Posterior cingulate gyrus (tissue), 11 donors: ENCODE data around the gene TPCN2.

Experiments
- DNase-seq, 10 donors: peaks; one replicate each; pipeline versions ENCODE4 v3.0.0 to v3.0.0-alpha.2; 2020 to 2021; ENCODE audit warnings: mixed read lengths in 3 of 10
- intact Hi-C: fragments of 100-400 bp; cut with DNase I; formaldehyde crosslinking; loops from one replicate; pipeline ENCODE4 v1.15.1; 2023

TPCN2 gene

GRCh38 chr11:69167130-69167915, 118.6 kb downstream of the TPCN2 start:
- intact Hi-C loops, result no loop called here
- DNase-seq, result peak in 2 of 10 donors; percentile 26 to 32

- DNase-seq, result peak in 2 of 10 donors; percentile 18 to 49
- intact Hi-C loops, result no loop called here
Observed at GRCh38 chr11:69167916-69168691, 119.4 kb downstream of the TPCN2 start.

DNA sequence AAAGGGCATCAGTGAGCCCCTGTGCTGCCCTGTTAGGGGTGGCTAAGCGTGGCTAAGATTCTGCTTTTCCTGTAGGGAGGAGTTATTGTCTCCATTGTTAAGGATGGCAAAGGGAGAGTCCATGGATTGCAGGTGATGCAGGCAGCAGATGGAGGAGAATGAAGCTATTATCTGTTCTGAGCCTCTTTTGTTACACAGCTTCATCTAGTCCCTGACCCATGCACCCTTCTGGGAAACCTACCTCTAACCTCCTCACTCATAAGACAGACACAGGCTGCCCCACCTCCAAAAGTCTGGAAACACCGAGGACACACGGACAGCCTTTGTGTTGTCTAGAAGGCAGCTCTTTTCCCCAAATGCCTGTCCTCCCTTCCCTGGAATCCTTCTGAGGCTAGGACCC, 120.7 kb downstream of the TPCN2 start:
- intact Hi-C loops, result no loop called here
- peak in 1 of 10 donors; percentile 35 for DNase-seq

DNA sequence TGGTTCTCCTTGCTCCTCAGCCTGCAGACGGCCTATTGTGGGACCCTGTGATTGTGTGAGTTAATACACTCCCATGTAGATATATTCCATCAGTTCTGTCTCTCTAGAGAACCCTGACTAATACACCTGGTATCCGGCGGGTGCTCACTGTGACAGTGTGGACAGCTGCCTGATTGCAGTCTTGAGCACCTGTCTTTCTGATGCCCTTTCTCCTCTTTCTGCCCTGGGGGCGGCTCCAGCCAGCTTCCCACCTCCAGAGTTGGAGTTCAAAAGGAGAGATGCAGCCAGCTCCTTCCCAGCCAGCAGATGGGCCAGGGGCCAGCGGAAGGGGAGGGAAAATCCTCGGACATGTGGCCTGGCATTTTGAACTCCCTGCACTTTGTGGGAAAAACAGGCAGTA, 122.0 kb downstream of the TPCN2 start:
- intact Hi-C loops, result no loop called here
- peak in 1 of 10 donors; percentile 57 for DNase-seq

DNA sequence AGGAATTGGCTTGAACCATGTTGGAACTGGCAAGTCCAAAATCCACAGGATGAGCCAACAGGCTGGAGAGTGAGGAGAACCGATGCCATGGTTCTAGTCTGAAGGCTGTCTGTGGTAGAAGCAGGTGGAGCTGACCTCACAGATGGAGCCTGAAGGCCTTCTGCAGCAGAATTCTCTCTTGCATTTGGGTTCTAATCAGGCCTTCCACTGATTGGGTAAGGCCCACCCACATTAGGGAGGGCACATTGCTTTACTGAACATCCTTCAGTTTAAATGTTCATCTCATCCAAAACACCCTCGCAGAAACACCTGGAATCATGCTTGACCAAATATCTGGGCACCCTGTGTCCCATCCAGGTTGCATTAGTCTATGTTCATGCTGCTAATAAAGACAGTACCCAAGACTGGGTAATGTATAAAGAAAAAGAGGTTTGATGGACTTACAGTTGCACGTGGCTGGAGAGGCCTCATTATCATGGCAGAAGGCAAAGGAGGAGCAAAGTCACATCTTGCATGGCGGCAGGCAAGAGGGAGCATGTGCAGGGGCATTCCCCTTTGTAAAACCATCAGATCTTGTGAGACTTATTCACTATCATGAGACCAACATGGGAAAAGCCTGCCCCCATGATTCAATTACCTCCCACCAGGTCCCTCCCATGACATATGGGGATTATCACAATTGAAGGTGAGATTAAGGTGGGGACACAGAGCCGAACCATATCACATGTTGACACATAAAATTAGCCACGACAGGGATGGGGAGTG, 122.9 kb downstream of the TPCN2 start:
- intact Hi-C loops, result no loop called here
- DNase-seq, result peak in 1 of 10 donors; percentile 20

GRCh38 chr11:69172674-69173073, 123.9 kb downstream of the TPCN2 start:
- peak in 1 of 10 donors; percentile 11 for DNase-seq
- intact Hi-C loops, result no loop called here

GRCh38 chr11:69173331-69173730, 124.6 kb downstream of the TPCN2 start:
- intact Hi-C loops, result no loop called here
- peak in 1 of 10 donors; percentile 35 for DNase-seq

GRCh38 chr11:69173925-69174581, 125.3 kb downstream of the TPCN2 start:
- intact Hi-C loops, result no loop called here
- DNase-seq, result peak in 1 of 10 donors; percentile 26

DNA sequence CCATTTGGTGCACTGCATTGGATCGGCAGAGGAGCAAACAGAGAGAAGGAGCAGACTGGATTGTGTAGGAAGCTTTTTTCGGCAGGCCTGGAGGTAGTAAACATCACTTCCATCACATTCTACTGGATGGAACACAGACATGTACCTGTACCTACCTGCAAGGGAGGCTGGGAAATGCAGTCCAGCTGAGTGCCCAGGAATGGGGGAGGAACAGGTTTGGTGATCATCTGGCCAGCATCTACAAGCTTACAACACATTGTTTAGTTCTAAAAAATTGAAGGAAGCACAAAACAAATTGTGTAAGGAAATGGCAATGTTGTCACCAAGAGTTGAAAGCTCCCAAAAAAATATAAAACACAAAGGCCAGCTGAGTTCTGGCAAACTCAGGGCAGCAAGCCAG, 126.1 kb downstream of the TPCN2 start:
- peak in 1 of 10 donors; percentile 22 for DNase-seq
- intact Hi-C loops, result no loop called here

GRCh38 chr11:69178819-69179482, 130.2 kb downstream of the TPCN2 start:
- peak in 2 of 10 donors; percentile 51 to 60 for DNase-seq
- intact Hi-C loops, result no loop called here

DNA sequence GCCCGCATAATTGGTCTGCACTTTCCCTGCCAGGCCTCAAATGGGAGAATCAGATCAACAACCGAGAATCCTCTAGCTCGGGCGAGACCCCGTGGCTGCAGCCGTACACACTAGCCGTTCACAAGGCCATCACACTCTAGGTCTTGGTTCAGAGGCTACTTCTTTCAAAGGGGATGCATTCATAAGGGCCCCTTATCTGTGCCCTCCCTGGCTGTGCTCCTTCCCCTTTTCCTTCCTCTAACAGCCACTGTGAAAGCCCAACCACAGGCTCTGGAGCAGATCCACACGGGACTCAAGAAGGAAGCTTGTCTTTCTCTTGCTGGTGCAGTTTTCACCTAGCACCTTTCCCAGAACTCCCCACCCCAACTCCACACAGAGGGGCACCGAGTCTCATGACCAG, 131.5 kb downstream of the TPCN2 start:
- intact Hi-C loops, result no loop called here
- DNase-seq, result peak in 1 of 10 donors; percentile 45

DNA sequence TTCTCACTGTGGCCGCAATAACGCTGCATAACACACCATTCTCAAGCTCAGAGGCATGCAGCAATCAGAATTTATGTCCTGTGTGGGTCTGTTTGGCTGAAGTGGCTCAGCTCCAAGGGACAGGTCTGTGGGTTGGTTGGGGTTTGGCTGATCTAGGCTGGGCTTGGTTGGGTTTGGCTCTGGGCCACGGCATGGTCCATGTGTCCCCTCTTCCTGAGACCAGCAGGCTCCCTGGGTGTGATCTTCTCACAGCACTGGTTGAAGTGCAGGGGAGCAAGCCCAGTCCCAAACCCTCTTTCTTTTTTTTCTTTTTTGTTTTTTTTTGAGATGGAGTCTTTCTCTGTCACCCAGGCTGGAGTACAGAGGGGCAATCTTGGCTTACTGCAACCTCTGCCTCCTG, 132.0 kb downstream of the TPCN2 start:
- DNase-seq, result peak in 2 of 10 donors; percentile 41 to 49
- intact Hi-C loops, result no loop called here

DNA sequence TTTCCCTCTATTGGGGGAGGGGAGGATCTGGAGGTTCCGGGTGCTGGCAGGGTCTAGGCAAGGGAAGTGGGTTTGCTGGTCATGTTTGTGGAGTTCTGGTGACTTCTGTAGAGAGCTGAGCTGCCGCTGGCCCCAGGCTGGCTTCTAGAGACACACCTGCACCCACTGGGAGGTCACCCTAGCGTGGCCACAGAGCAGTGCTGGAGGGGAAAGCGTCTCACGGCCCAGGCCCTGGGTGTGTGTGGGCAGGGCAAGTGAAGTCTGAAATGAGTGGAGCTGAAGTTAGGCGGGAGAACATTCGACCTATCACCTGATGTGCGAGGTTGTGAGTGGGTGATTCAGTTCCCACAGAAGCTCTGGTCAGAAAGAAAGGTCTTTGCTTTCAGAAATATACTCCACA, 134.9 kb downstream of the TPCN2 start:
- intact Hi-C loops, result no loop called here
- DNase-seq, result peak in 1 of 10 donors; percentile 45
